Glomerular visceral epithelial cell (primary cell): ENCODE measurements around the gene ACSF2.
"Not testable (repeated sequence)": the region's sequence is repeated elsewhere in the genome, so short reads cannot be mapped to it uniquely, and the experiment has no call there.

Experiments used
- DNase-seq: peaks from one replicate; pipeline ENCODE4 v3.0.0-alpha.2; 2016; ENCODE audit errors: extremely low spot score

The ACSF2 gene

DNA sequence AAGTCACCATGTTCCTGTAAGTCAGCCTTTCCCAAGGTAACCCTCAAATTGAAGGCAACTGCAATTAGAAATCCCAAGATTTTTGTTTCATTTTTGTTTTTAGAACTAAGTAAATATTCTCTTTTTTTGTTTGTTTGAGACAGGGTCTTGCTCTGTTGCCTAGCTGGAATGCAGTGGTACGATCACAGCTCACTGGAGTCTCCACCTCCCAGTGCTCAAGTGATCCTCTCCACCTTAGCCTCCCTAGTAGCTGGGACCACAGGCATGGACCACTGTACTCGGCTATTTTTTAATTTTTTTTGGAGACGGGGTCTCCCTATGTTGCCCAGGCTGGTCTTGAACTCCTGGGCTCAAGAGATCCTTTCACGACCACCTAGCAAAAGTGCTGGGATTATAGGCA lies 18.1 kb upstream of the ACSF2 start:
- no peak for DNase-seq

DNA sequence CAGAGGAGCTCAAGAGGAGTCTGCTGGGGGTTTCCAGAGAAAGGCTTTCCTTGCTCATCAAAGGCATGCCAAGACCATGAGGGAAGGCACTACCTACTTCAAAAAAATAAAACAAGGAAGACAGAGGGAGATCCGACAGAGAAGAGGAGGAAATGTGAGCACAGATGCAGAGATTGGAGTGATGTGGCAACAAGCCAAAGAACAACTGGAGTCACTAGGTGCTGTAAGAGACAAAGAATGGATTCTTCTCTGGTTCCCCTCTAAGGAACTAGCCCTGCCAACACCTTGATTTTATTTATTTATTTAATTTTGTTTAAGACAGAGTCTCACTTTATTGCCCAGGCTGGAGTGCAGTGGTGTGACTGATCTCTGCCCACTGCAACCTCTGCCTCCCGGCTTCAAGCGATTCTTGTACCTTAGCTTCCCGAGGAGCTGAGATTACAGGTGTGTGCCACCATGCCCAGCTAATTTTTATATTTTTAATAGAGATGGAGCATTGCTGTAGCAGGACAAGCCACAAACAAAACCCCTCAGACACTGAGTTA lies 13.8 kb upstream of the ACSF2 start:
- no peak for DNase-seq

DNA sequence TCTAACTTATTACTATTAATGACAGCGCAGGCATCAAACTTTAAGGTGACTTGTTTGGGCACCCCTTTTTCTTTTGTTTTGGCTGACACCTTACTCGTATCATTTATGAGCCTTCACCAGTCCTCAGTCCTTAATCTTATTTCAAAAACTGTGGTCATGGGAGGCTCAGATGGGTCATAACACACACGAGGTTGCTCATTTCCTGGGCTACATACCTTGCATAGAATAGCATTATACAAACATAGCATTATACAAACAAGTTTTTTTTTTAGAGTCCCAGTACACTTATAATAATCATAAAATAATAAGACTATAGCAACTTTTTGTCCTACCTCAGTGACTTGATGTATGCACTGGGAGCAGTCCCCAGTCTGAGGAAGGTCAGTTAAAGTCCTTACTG lies 11.2 kb upstream of the ACSF2 start:
- DNase-seq, result no peak

DNA sequence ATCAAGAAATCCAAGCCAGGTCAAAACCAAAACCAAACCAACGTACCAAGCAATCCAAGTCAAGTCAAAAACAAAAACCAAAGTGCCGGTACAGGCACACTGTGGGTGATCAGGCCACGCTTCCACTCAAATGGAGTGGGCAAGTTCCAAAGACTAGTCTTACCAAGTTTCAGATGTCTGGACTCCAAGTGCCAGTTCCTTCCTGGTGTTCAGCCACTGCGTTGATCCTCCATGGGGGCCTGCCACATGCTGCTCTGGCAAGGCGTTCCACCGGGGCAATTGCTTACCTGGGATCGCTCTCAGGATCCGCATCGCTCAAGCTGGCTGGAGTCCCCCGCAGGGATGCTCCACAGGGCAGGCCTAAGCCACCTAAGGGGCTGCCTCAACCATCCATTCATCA lies 6.4 kb upstream of the ACSF2 start:
- not testable (repeated sequence) for DNase-seq

DNA sequence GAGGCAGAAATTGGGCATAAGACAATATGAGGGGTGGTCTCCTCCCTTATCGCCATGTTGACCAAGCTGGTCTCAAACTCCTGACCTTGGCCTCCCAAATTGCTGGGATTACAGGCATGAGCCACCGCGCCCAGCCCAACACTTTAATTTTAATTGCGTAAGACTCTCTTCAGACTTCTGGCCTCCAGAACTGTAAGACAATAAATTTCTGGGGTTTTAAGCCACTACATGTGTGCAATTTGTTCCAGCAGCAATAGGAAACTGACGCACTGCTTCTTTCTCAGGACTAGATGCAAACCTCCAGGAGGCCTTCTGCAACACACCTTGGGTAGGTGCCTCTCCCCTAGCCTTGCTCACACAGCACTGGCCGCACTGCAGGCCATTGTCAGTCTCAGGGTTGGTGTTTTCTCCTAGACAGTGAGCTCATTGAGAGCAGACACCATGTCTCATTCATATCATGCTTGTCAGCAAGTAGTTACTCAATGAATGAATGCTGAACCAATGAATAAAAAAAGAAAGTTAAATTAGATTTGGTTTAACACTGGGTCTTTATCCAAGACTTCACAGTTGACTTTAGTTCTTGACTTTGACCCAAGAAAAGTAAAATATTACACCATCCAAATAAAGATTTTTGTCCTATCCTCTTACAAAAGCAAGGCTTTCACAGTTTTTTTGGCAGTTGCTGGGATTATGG lies 5.5 kb upstream of the ACSF2 start:
- DNase-seq, result no peak

GRCh38 chr17:50421308-50422051 lies 4.5 kb upstream of the ACSF2 start:
- DNase-seq, result no peak

GRCh38 chr17:50422738-50423137 lies 3.3 kb upstream of the ACSF2 start:
- no peak for DNase-seq

DNA sequence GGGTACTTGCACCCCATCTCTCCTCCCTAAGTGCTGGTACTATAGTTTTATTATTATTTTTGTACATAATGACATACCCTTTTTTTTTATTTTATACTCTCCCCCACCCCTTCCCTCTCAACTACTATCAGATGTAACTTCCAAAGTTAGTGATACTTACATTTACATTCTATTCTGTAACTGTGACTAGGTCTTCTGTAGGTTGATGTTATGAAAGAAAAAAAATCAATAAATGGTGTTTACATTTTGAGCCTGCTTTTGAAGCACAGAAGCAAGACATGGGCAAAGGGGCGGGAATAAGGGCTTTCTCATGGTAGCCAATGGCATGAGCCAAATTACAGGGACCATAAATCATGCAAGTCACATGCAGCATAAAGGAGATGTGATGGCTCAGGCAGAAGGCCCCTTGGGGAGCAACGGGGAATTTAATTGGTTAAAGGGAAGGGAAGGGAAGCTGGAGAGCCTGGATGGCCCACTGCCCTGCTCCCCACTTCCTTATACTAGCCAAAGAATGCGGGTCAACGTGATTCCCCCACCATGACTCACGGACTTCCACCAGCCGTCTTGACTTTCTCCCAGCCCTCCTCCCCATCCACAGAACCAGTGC lies 2.4 kb upstream of the ACSF2 start:
- peak; percentile 94 for DNase-seq

- no peak for DNase-seq
These were observed 1.6 kb upstream of the ACSF2 start for GRCh38 chr17:50424246-50424995.

DNA sequence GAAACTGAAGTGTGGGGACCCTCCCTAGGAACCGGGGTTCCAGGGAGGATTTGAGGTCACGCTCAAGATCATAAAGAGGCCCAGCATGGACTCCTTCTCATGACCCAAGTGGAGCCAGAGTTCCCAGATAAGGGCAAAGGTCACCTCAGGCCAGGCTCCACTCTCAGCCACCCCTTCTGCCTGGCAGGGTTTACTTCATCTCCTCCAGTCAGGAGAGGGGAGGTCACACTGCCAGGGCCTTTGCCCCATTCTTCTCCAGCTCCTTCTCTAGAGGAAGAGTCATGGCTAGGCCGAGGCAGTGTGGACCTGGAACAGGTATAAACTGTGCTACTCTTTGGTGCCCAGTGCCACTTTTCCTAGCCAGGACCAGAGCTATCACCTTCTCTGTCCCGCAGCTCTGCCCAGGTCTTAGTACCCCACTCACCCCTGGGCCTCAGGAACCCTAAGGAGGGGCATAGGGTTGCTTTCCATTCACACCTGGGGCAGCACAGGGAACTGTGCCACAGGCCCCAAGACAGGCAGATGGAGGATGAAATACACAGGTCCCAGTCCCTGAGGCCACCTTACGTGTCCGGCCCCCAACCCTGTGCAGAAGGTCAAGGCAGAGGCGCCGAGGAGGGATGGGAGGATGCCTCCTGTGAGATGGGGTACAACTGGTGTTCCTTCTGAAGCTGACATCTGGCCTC lies 879 bp upstream of the ACSF2 start:
- no peak for DNase-seq

DNA sequence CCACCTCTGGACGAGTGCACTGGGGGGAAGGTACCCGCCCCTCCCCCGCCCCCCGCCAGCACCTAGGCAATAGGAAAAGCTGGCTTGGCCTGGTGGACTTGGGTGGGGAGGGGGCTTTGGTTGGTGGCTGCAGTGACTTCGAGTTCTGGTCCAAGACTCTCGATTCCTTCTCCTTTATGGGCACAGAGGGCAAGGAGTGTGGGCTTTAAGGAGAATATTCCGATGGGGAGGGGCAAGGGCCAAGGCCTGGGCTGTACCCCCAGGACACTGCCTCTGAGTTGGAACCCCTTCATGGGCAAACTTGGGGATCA lies 409 bp downstream of the ACSF2 start:
- DNase-seq, result no peak

DNA sequence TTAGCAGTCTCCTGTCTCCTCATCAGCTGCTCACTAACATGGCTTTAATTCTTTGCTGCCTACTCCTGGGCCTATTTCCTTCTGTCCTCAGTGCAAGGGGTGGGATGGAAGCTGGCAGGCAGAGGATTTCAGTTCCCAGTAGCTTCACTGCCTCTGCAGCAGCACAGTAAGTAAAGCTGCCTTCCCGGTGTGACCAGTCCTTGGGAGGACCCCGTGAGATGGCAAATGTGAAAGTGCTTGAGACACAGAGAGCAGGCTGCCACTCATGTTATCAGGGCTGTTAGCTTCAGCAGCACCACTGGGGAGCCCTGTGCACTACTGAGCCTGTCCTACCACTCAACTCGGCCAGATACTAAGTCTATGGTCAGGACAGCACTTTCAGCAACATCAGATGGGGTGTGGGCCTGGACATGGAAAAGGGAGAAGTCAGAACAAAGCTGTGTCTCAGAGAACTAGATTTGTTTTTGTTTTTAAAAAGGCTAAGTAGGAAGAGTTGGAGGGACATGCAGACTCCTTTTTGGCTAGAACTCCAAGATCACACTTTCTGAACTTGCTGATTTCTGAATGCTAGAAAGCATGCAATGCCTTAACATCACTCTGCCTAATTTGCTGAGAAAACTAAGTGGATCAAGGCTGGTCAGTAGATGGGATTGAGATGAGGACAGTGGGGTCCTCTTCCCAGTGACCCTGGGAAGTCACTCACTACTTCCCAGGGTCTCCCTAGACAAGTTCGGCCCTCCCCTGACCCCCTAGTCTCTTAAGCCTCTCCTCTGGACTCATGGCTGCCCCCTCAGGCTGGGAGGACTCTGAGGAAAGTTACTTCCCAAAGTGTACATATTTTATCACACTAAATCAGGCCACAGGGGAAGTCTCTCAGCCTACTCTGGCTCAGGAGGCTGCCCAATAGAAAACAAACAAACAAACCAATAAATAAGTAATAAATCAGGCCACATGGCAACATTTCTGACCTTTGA lies 1.1 kb downstream of the ACSF2 start:
- DNase-seq, result peak; percentile 59

- DNase-seq, result not testable (repeated sequence)
These were observed 2.1 kb downstream of the ACSF2 start for GRCh38 chr17:50428126-50428525.

DNA sequence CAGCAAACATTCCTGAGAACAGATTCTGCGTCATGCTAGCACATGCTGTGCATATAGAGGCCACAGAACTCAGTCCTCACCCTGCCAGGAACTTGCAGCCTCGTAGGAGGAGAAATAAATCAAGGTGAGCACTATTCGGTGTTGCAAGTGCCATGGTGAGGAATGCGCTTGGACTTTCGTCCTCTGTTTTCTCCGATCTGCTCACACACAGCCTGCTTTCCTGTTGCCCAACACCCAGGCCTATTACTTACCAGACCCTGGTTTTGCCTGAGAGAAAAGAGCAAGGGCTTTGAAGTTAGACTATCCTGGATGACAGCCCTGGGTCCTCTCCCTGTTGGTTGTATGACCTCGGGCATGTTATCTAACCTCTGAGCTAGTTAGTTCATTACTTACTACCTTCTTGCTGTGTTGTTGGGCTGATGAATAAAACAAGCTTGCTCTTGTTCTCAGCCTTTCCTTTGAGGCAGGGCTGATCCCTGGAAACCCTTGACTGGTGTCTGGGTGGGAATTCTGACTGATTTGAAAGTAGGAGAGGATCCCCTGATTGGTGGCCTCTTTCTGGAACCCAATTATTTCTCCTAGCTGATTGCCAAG lies 2.9 kb downstream of the ACSF2 start:
- DNase-seq, result no peak

DNA sequence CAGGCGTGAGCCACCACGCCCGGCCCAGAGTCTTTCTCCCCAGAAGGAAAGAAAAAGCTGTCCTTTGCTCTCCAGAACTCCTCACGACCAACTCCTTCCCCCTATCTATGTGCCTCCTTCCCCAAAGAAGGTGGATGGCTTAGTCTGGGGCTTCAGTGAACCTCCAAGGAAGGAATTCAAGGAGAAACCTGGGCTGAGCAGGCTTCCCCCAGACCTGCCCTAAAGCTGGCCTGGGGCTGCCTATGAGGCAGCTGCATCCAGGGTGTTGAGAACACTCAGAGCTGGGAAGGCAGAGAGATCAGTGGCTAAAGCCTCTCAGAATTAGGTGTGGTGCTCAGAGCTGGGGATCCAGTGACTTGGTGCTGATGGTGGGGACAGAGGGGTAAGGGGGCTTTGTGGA lies 3.8 kb downstream of the ACSF2 start:
- DNase-seq, result no peak

- DNase-seq, result no peak
These were observed 5.0 kb downstream of the ACSF2 start for GRCh38 chr17:50430821-50431618.

GRCh38 chr17:50432125-50432762 lies 6.2 kb downstream of the ACSF2 start:
- DNase-seq, result peak; percentile 14

DNA sequence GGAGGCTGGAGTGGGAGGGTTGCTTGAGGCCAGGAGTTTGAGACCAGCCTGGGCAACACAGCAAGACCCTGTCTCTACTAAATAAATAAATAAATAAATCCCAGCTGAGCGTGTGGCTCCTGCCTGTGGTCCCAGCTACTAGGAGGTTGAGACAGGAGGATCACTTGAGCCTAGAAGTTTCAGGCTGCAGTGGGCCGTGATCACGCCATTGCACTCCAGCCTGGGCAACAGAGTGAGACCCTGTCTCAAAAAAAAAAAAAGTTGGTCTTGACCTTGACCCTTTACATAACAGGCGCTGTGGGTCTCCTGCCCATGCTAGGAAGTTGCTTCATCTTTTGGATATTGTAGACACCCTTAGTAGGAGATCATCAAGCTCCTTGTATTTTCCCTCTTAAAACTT lies 11.4 kb downstream of the ACSF2 start:
- no peak for DNase-seq

DNA sequence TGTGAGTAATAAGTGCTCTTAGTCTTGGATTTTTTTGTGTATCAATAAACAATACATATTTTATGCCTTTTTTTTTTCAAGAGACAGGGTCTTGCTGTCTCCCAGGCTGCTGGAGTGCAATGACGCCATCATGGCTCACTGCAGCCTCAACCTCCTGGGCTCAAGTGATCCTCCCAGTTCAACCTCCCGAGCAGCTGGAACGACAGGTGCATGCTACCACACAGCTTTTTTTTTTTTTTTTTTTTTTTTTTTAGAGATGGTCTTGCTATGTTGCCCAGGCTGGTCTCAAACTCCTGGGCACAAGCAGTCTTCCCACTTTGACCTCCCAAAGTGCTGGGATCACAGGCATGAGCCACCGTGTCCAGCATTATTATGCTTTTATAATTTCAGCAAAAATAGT lies 13.0 kb downstream of the ACSF2 start:
- no peak for DNase-seq
